ENCODE results near the gene L1CAM.

DNA sequence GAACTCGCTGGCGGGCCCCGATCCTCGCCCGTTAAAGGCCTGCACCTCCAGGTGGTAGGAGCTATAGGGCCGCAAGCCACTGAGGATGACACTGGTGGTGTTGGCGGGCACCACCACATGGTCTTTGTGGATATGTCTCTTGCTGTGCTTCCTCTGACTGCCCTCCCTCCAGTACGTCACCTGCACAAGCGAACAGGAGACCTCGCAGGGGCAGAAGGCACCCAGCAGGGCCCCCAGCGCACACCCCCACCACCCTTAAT is 20.7 kb downstream of the L1CAM start:
- no peak for TF ChIP-seq CTCF (IDR thresholded peaks at IDR 0.05 in 2 of 3, conservative IDR thresholded peaks at IDR 0.05 in 1 of 3; ENCODE audit: insufficient read depth in 2 of 3, low read depth in 1 of 3, low read length in 3 of 3)
- TF ChIP-seq LEF1 (IDR thresholded peaks at IDR 0.05): no peak
- TF ChIP-seq EZH2 (IDR thresholded peaks at IDR 0.05; ENCODE audit: borderline replicate concordance, low read depth, low read length): no peak
- no peak for TF ChIP-seq GTF2F1 (IDR thresholded peaks at IDR 0.05; ENCODE audit: low read depth, low read length)
- TF ChIP-seq NR1H2 (CRISPR knock-in tag; IDR thresholded peaks at IDR 0.05): no peak
- no peak for TF ChIP-seq TAF9B (IDR thresholded peaks at IDR 0.05; ENCODE audit: partially characterized antibody)
- TF ChIP-seq, protein P1, sequence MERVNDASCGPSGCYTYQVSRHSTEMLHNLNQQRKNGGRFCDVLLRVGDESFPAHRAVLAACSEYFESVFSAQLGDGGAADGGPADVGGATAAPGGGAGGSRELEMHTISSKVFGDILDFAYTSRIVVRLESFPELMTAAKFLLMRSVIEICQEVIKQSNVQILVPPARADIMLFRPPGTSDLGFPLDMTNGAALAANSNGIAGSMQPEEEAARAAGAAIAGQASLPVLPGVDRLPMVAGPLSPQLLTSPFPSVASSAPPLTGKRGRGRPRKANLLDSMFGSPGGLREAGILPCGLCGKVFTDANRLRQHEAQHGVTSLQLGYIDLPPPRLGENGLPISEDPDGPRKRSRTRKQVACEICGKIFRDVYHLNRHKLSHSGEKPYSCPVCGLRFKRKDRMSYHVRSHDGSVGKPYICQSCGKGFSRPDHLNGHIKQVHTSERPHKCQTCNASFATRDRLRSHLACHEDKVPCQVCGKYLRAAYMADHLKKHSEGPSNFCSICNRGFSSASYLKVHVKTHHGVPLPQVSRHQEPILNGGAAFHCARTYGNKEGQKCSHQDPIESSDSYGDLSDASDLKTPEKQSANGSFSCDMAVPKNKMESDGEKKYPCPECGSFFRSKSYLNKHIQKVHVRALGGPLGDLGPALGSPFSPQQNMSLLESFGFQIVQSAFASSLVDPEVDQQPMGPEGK (CRISPR knock-in tag; IDR thresholded peaks at IDR 0.05; ENCODE audit: borderline replicate concordance): no peak
- no peak for TF ChIP-seq NONO (IDR thresholded peaks at IDR 0.05; ENCODE audit: low read depth in 2 of 2, low read length in 1 of 2)
- TF ChIP-seq CBFA2T3 (IDR thresholded peaks at IDR 0.05): no peak
- no peak for TF ChIP-seq CEBPB (tag; IDR thresholded peaks at IDR 0.05)
- no peak for TF ChIP-seq MEF2A (IDR thresholded peaks at IDR 0.05; ENCODE audit: control insufficient read depth, low read depth, low read length)
- no peak for TF ChIP-seq SP1 (CRISPR knock-in tag; IDR thresholded peaks at IDR 0.05)
- no peak for TF ChIP-seq ARID4B (CRISPR knock-in tag; IDR thresholded peaks at IDR 0.05)
- no peak for TF ChIP-seq NFE2L1 (tag; IDR thresholded peaks at IDR 0.05; ENCODE audit: borderline replicate concordance, low read depth)

Data from K562 (cell line).